Nephron (organoid): ENCODE results near the gene DPF3.

Experiments used
- H3K27ac Mint-ChIP-seq, 3 experiments: 2 replicates each; pipeline ENCODE4 v1.8.0; 2020; ENCODE audit warnings: mixed read lengths in 3 of 3, mild to moderate bottlenecking in 2 of 3, moderate library complexity in 1 of 3
- H3K27me3 Mint-ChIP-seq: 2 replicates; pipeline ENCODE4 v1.8.0; 2021; ENCODE audit warnings: low read depth, mild to moderate bottlenecking, moderate library complexity, mixed read lengths
- H3K36me3 Mint-ChIP-seq: 2 replicates; pipeline ENCODE4 v1.8.0; 2020; ENCODE audit warnings: low read depth, mixed read lengths
- H3K4me1 Mint-ChIP-seq: 2 replicates; pipeline ENCODE4 v1.8.0; 2020; ENCODE audit warnings: mixed read lengths
- H3K4me3 Mint-ChIP-seq, 3 experiments: 2 replicates each; pipeline ENCODE4 v1.8.0; 2020; ENCODE audit warnings: mild to moderate bottlenecking in 3 of 3, mixed read lengths in 3 of 3, moderate library complexity in 2 of 3
- H3K9me3 Mint-ChIP-seq: 2 replicates; pipeline ENCODE4 v1.8.0; 2020; ENCODE audit warnings: mixed read lengths
- TF ChIP-seq, protein P1 (sequence below), 3 experiments: fragments of 200-600 bp; sonication (generic); IDR thresholded peaks; one replicate each; pipeline ENCODE4 v1.5.0; 2021; ENCODE audit warnings: antibody characterized with exemption in 3 of 3; ENCODE audit not compliant: unreplicated experiment in 3 of 3

The DPF3 gene

GRCh38 chr14:72688990-72689671 lies 204.8 kb downstream of the DPF3 start:
- no peak overlapping the region for H3K4me3 Mint-ChIP-seq
- TF ChIP-seq, protein P1, sequence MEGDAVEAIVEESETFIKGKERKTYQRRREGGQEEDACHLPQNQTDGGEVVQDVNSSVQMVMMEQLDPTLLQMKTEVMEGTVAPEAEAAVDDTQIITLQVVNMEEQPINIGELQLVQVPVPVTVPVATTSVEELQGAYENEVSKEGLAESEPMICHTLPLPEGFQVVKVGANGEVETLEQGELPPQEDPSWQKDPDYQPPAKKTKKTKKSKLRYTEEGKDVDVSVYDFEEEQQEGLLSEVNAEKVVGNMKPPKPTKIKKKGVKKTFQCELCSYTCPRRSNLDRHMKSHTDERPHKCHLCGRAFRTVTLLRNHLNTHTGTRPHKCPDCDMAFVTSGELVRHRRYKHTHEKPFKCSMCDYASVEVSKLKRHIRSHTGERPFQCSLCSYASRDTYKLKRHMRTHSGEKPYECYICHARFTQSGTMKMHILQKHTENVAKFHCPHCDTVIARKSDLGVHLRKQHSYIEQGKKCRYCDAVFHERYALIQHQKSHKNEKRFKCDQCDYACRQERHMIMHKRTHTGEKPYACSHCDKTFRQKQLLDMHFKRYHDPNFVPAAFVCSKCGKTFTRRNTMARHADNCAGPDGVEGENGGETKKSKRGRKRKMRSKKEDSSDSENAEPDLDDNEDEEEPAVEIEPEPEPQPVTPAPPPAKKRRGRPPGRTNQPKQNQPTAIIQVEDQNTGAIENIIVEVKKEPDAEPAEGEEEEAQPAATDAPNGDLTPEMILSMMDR (IDR thresholded peaks at IDR 0.05; ENCODE audit: unreplicated experiment in 3 of 3) = no peak
- peaks cover 5% of the 10 kb centered on the region for H3K4me1 Mint-ChIP-seq

DNA sequence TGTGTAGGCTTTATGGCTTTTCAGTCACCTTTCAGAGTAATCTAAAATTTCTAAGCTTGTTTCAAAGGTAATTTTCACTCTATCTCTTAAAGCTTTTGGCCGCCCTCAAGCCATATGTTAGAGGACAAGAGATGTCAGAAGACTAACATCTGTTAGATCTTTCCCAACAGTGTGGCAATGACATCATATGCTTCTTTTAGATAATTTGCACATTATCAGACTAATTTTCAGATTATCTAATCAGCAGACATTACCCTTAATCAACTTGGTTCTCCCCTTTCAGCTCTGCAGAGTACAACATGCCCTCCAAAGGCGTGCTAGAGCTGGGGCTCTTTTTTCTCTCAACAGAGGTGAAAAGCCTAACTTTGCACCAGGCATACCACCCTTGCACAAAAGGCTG lies 207.1 kb downstream of the DPF3 start:
- TF ChIP-seq, protein P1 (IDR thresholded peaks at IDR 0.05; ENCODE audit: unreplicated experiment in 3 of 3) = no peak
- Mint-ChIP-seq H3K36me3 (peaks cover 36% of the 10 kb centered on the region), H3K4me1 (peaks cover 5% of the 10 kb centered on the region), H3K27ac (no peak overlapping the region), H3K4me3 (no peak overlapping the region), H3K9me3 (no peaks in the 10 kb centered on the region), H3K27me3 (peaks cover 7% of the 10 kb centered on the region)

More at GRCh38 chr14:72688990-72689671, 204.8 kb downstream of the DPF3 start:
- Mint-ChIP-seq H3K27me3 (peaks cover 3% of the 10 kb centered on the region), H3K27ac (no peak overlapping the region), H3K9me3 (no peaks in the 10 kb centered on the region), H3K36me3 (peaks cover 39% of the 10 kb centered on the region)

GRCh38 chr14:72686101-72686500 lies 207.8 kb downstream of the DPF3 start:
- H3K27me3 Mint-ChIP-seq = peaks cover 7% of the 10 kb centered on the region
- no peaks in the 10 kb centered on the region for H3K9me3 Mint-ChIP-seq
- H3K27ac Mint-ChIP-seq = no peak overlapping the region

DNA sequence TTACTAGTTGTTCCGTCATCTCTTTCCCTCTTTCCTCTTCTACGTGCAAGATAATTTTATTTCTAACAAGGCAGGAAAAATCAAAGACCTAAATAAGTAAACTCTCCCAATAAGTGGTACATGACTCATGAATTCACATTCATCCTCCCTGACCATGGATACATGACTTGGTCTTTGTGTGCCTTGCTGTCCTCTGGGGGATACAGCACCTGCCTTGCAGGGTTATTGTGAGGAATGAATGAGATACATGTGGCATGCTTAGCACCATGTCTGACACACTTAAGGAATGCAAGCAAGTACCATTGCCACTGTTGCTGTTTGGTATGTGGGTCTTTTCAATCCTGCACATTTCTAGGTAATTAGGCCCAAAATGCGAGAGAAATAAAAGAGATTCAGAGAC lies 208.4 kb downstream of the DPF3 start:
- no peaks in the 10 kb centered on the region for H3K9me3 Mint-ChIP-seq
- TF ChIP-seq, protein P1 (IDR thresholded peaks at IDR 0.05; ENCODE audit: unreplicated experiment in 3 of 3) = no peak
- peaks cover 25% of the 10 kb centered on the region for H3K36me3 Mint-ChIP-seq
- peaks cover 7% of the 10 kb centered on the region for H3K27me3 Mint-ChIP-seq
- peaks cover 3% of the 10 kb centered on the region for H3K4me1 Mint-ChIP-seq
- no peak overlapping the region for H3K27ac Mint-ChIP-seq
- no peak overlapping the region for H3K4me3 Mint-ChIP-seq

More at GRCh38 chr14:72686101-72686500, 207.8 kb downstream of the DPF3 start:
- Mint-ChIP-seq H3K4me3 (no peak overlapping the region), H3K4me1 (peaks cover 5% of the 10 kb centered on the region), H3K36me3 (peaks cover 30% of the 10 kb centered on the region)
- TF ChIP-seq, protein P1 (IDR thresholded peaks at IDR 0.05; ENCODE audit: unreplicated experiment in 3 of 3) = no peak

DNA sequence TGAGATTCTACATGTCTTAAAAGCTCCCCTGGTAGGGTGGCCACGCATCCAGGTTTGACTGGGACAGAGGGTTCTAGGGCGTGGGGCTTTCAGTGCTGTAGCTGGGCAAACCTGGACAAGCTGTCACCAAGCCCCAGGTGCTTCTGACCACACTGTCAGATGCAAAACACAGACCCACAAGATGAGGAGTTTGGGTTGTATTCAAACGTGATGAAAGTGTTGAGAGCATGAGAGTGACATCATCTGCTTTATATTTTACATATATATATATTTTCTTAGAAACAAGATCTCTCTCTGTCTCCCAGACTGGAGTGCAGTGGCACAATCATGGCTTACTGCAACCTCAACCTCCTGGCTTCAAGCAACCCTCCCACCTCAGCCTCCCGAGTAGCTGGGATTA lies 210.1 kb downstream of the DPF3 start:
- TF ChIP-seq, protein P1 (IDR thresholded peaks at IDR 0.05; ENCODE audit: unreplicated experiment in 3 of 3) = no peak
- Mint-ChIP-seq H3K27me3 (peaks cover 16% of the 10 kb centered on the region), H3K4me3 (no peak overlapping the region), H3K4me1 (peaks cover 16% of the 10 kb centered on the region), H3K9me3 (no peaks in the 10 kb centered on the region), H3K36me3 (peaks cover 23% of the 10 kb centered on the region), H3K27ac (no peak overlapping the region)

DNA sequence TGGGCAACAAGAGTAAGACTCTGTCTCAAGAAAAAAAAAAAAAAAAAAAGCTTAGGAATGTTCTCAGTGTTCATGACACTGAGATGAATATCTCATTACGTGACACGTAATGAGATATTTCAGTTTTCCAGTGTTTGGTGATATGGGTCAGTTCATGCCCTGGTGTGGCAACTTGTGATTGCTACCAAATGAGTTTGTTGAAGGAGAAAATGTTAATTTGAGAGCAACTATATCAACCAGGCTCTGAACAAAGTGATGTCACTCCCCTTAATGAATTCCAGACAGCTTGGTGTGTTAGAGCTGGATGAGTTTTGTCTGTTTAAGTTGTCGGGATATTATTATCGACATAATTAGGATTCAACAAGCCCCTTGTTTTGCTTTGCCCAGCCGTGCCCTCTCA lies 211.7 kb downstream of the DPF3 start:
- H3K4me1 Mint-ChIP-seq = peaks cover 21% of the 10 kb centered on the region

More for the DNA sequence above, 211.7 kb downstream of the DPF3 start:
- no peak overlapping the region for H3K27ac Mint-ChIP-seq
- H3K4me3 Mint-ChIP-seq = no peak overlapping the region
- H3K36me3 Mint-ChIP-seq = peaks cover 31% of the 10 kb centered on the region
- H3K27me3 Mint-ChIP-seq = peaks cover 13% of the 10 kb centered on the region
- TF ChIP-seq, protein P1 (IDR thresholded peaks at IDR 0.05; ENCODE audit: unreplicated experiment in 3 of 3) = no peak
- H3K9me3 Mint-ChIP-seq = no peaks in the 10 kb centered on the region
